K562 (cell line): Measurements from ENCODE around the gene HAUS1. TPM values are rescaled to one million over a fixed set of nuclear protein-coding genes. Genes with fewer than 3 reads are reported as not detected.

Experiments used
- CBX3 ChIP-seq, 2 experiments: IDR thresholded peaks; 1 replicate in 1 of 2; 2 replicates in 1 of 2; pipeline ENCODE4 v1.6.1; 2012; ENCODE audit warnings: inconsistent platforms in 2 of 2, low read length in 2 of 2, borderline replicate concordance in 1 of 2, control low read depth in 1 of 2
- CHD4 ChIP-seq: fragments of 200-600 bp; sonication (generic); IDR thresholded peaks from 3 replicates; pipeline ENCODE4 v1.6.1; 2012; ENCODE audit warnings: low read depth, mild to moderate bottlenecking, mixed read lengths, low read length, inconsistent platforms; ENCODE audit not compliant: insufficient read depth, insufficient replicate concordance, poor library complexity, severe bottlenecking
- ERF ChIP-seq: fragments of 450-650 bp; formaldehyde crosslinking; IDR thresholded peaks from 2 replicates; pipeline ENCODE4 v1.4.0; 2020; ENCODE audit warnings: mild to moderate bottlenecking, mixed read lengths
- FOSL1 ChIP-seq: fragments of 200-800 bp; sonication (Bioruptor generic); conservative IDR thresholded peaks from 2 replicates; pipeline ENCODE4 v1.6.1; 2016; ENCODE audit warnings: missing genetic modification characterization, missing compliant biosample characterization
- L3MBTL2 ChIP-seq: fragments of 450-650 bp; IDR thresholded peaks from 2 replicates; pipeline ENCODE4 v1.6.1; 2016; ENCODE audit warnings: mild to moderate bottlenecking, moderate library complexity
- MTA2 ChIP-seq: fragments of 450-650 bp; IDR thresholded peaks from 2 replicates; pipeline ENCODE4 v1.6.1; 2016; ENCODE audit warnings: low read depth
- RAD21 ChIP-seq, 2 experiments: fragments of 250-450 bp in 1 of 2; fragments of 450-650 bp in 1 of 2; sonication (Bioruptor Pico) in 1 of 2; formaldehyde crosslinking in 1 of 2; IDR thresholded peaks in 1 of 2; conservative IDR thresholded peaks in 1 of 2; 2 replicates each; pipeline versions ENCODE4 v1.4.0 to v1.8.0; 2020 to 2022; ENCODE audit warnings: mild to moderate bottlenecking in 2 of 2, moderate library complexity in 1 of 2
- RBBP5 ChIP-seq: fragments of 200-600 bp; sonication (generic); IDR thresholded peaks from 2 replicates; pipeline ENCODE4 v1.6.1; 2012; ENCODE audit warnings: borderline replicate concordance, mild to moderate bottlenecking, low read length, control low read depth, inconsistent platforms; ENCODE audit not compliant: insufficient read depth, poor library complexity, severe bottlenecking
- RBM22 ChIP-seq: fragments of 200-400 bp; formaldehyde crosslinking; IDR thresholded peaks from 2 replicates; pipeline ENCODE4 v1.6.1; 2018; ENCODE audit warnings: low read length, low read depth; ENCODE audit not compliant: poor library complexity, severe bottlenecking
- SLC30A9 ChIP-seq: fragments of 250-450 bp; sonication (Bioruptor Pico); IDR thresholded peaks from 2 replicates; pipeline ENCODE4 v1.8.0; 2022; ENCODE audit warnings: mild to moderate bottlenecking, moderate library complexity
- TAL1 ChIP-seq: fragments of 450-650 bp; IDR thresholded peaks from 2 replicates; pipeline ENCODE4 v1.6.1; 2016; ENCODE audit warnings: mild to moderate bottlenecking
- YY1 ChIP-seq, 3 experiments: IDR thresholded peaks; 2 replicates each; pipeline ENCODE4 v1.6.1; 2011; ENCODE audit warnings: low read length in 2 of 3, mild to moderate bottlenecking in 2 of 3, moderate library complexity in 2 of 3, borderline replicate concordance in 1 of 3, control low read depth in 1 of 3, low read depth in 1 of 3; ENCODE audit not compliant: insufficient read depth in 3 of 3, insufficient replicate concordance in 2 of 3, control insufficient read depth in 1 of 3, insufficient read length in 1 of 3; ENCODE audit errors: extremely low read depth in 1 of 3
- ZBTB7A ChIP-seq: IDR thresholded peaks from 2 replicates; pipeline ENCODE4 v1.6.1; 2011; ENCODE audit warnings: low read depth, mild to moderate bottlenecking, low read length, moderate library complexity, borderline replicate concordance; ENCODE audit not compliant: control insufficient read depth
- ZNF121 ChIP-seq: sonication (generic); formaldehyde crosslinking; conservative IDR thresholded peaks from 2 replicates; pipeline ENCODE4 v1.8.0; 2022; ENCODE audit warnings: missing genetic modification reagents
- ZNF133 ChIP-seq: fragments of 250-450 bp; sonication (Bioruptor Pico); IDR thresholded peaks from 2 replicates; pipeline ENCODE4 v1.4.0; 2020; ENCODE audit warnings: mild to moderate bottlenecking
- ZNF324 ChIP-seq: fragments of 250-450 bp; sonication (Bioruptor Pico); IDR thresholded peaks from 2 replicates; pipeline ENCODE4 v1.4.0; 2020; ENCODE audit warnings: mild to moderate bottlenecking
- ZNF586 ChIP-seq: fragments of 450-650 bp; formaldehyde crosslinking; conservative IDR thresholded peaks from 2 replicates; pipeline ENCODE4 v1.4.0; 2020; ENCODE audit warnings: mild to moderate bottlenecking, moderate library complexity
- ZNF707 ChIP-seq: fragments of 250-450 bp; sonication (Bioruptor Pico); conservative IDR thresholded peaks from 2 replicates; pipeline ENCODE4 v1.8.0; 2022; ENCODE audit warnings: inconsistent platforms, mild to moderate bottlenecking, moderate library complexity
- polyA plus RNA-seq, 8 experiments: library from polyadenylated mRNA; depleted of rRNA in 4 of 8; stranded (reverse) in 5 of 8; unstranded in 3 of 8; fragments of >200 nt; fragmentation: Nextera tagmentation in 2 of 8; fragmentation: Illumina TruSeq in 1 of 8; extraction: Ambion mirVana in 2 of 8; extraction: Trizol in 1 of 8; gene quantifications; 2 replicates each; pipeline versions ENCODE4 v1.2.1 to v1.2.3, GENCODE V29; 2011 to 2014; ENCODE audit warnings: inconsistent platforms in 1 of 8, missing spikeins in 1 of 8
- total RNA-seq, 7 experiments: library from RNA; depleted of rRNA in 6 of 7; stranded (reverse); fragments of >200 nt in 6 of 7; fragmentation: Illumina TruSeq in 2 of 7; extraction: Trizol in 2 of 7; gene quantifications; 2 replicates each; pipeline versions ENCODE4 v1.2.1 to v1.2.3, GENCODE V29; 2011 to 2021; ENCODE audit warnings: low replicate concordance in 1 of 7
- TF ChIP-seq, protein P1 (sequence below): fragments of 450-650 bp; formaldehyde crosslinking; IDR thresholded peaks from 2 replicates; pipeline ENCODE4 v1.4.0; 2022; ENCODE audit warnings: missing genetic modification characterization
- TF ChIP-seq, protein P2 (sequence below): sonication (generic); formaldehyde crosslinking; IDR thresholded peaks from 2 replicates; pipeline ENCODE4 v1.8.1; 2023; ENCODE audit warnings: missing genetic modification reagents, mild to moderate bottlenecking, borderline replicate concordance

Gene HAUS1
- total and polyA plus RNA-seq, 9 of the 15 experiments (the other 6 are each of a cell fraction or from before 2014, with no cell fraction given): 45.6 to 135 (median 76.3) TPM

DNA sequence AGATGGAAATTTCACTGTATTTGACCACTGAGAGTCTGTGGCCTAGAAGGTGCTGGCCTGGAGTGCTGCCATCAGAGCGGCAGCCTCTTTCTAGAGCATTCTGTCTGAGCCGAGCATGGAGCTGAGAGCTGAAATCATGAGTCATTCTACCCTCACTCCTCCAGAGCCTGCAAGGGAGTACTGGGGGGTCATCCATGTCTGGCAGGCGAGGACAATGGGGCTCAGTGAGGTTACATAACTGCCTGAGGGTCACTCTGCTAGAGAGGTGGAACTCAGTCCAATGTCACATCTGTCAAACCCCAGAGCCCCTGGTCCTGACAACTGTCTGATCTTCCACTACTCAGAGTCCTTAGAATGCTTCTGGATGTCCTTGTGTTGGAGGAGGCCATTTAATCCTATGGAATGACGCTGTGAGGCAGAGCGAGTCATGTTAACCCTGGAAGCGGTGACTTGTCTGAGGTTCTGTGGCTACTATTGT lies 65.3 kb downstream of the HAUS1 start (continued):
- TF ChIP-seq, protein P1, sequence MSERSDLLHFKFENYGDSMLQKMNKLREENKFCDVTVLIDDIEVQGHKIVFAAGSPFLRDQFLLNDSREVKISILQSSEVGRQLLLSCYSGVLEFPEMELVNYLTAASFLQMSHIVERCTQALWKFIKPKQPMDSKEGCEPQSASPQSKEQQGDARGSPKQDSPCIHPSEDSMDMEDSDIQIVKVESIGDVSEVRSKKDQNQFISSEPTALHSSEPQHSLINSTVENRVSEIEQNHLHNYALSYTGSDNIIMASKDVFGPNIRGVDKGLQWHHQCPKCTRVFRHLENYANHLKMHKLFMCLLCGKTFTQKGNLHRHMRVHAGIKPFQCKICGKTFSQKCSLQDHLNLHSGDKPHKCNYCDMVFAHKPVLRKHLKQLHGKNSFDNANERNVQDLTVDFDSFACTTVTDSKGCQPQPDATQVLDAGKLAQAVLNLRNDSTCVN (CRISPR knock-in tag): no peak
- peak in 1 of 3 experiments; percentile 8 for TF ChIP-seq YY1 (IDR thresholded peaks at IDR 0.05; ENCODE audit: borderline replicate concordance in 1 of 3, control insufficient read depth in 1 of 3, extremely low read depth in 1 of 3, insufficient read depth in 3 of 3, insufficient read length in 1 of 3, insufficient replicate concordance in 2 of 3, low read depth in 1 of 3, low read length in 2 of 3)
- no peak for TF ChIP-seq RAD21 (CRISPR knock-in tag; conservative IDR thresholded peaks at IDR 0.05 in 1 of 2, IDR thresholded peaks at IDR 0.05 in 1 of 2)
- TF ChIP-seq, protein P2, sequence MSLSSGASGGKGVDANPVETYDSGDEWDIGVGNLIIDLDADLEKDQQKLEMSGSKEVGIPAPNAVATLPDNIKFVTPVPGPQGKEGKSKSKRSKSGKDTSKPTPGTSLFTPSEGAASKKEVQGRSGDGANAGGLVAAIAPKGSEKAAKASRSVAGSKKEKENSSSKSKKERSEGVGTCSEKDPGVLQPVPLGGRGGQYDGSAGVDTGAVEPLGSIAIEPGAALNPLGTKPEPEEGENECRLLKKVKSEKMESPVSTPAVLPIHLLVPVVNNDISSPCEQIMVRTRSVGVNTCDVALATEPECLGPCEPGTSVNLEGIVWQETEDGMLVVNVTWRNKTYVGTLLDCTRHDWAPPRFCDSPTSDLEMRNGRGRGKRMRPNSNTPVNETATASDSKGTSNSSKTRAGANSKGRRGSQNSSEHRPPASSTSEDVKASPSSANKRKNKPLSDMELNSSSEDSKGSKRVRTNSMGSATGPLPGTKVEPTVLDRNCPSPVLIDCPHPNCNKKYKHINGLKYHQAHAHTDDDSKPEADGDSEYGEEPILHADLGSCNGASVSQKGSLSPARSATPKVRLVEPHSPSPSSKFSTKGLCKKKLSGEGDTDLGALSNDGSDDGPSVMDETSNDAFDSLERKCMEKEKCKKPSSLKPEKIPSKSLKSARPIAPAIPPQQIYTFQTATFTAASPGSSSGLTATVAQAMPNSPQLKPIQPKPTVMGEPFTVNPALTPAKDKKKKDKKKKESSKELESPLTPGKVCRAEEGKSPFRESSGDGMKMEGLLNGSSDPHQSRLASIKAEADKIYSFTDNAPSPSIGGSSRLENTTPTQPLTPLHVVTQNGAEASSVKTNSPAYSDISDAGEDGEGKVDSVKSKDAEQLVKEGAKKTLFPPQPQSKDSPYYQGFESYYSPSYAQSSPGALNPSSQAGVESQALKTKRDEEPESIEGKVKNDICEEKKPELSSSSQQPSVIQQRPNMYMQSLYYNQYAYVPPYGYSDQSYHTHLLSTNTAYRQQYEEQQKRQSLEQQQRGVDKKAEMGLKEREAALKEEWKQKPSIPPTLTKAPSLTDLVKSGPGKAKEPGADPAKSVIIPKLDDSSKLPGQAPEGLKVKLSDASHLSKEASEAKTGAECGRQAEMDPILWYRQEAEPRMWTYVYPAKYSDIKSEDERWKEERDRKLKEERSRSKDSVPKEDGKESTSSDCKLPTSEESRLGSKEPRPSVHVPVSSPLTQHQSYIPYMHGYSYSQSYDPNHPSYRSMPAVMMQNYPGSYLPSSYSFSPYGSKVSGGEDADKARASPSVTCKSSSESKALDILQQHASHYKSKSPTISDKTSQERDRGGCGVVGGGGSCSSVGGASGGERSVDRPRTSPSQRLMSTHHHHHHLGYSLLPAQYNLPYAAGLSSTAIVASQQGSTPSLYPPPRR (CRISPR knock-in tag): no peak
- TF ChIP-seq ZBTB7A: peak; percentile 32; the same call in 1 of the 2 replicates
- no peak for TF ChIP-seq ZNF133 (CRISPR knock-in tag)
- TF ChIP-seq CBX3 (IDR thresholded peaks at IDR 0.05; ENCODE audit: borderline replicate concordance in 1 of 2, low read length in 2 of 2): no peak
- no peak for TF ChIP-seq TAL1
- TF ChIP-seq ZNF324: no peak
- no peak for TF ChIP-seq SLC30A9 (CRISPR knock-in tag)
- peak; percentile 56; the same call in 1 of the 2 replicates for TF ChIP-seq FOSL1 (tag)
- no peak for TF ChIP-seq ZNF707 (CRISPR knock-in tag)
- TF ChIP-seq RBBP5: no peak
- no peak for TF ChIP-seq ERF (CRISPR knock-in tag)
- no peak for TF ChIP-seq ZNF121
- TF ChIP-seq MTA2: no peak
- TF ChIP-seq L3MBTL2: 0 out of 2 replicates have a peak, but pooled peaks have one; percentile 22
- no peak for TF ChIP-seq CHD4
- no peak for TF ChIP-seq RBM22
- no peak for TF ChIP-seq ZNF586 (CRISPR knock-in tag)
